GM23338 (cell line): Measurements from ENCODE around the gene C2orf92. TPM values are rescaled to one million over a fixed set of nuclear protein-coding genes. Genes with fewer than 3 reads are reported as not detected.

ENCODE experiments used
- ATAC-seq: fragments of 200-7000 bp; cut with Tn5 transposase; 3 replicates; pipeline ENCODE4 v1.9.1; 2020
- DNase-seq: peaks from one replicate; pipeline ENCODE4 v3.0.0-alpha.2; 2015; ENCODE audit warnings: low spot score
- H2AFZ ChIP-seq: fragments of 200-600 bp; sonication (generic); 2 replicates; pipeline ENCODE4 v1.8.0; 2016; ENCODE audit warnings: antibody characterized with exemption, mild to moderate bottlenecking, moderate library complexity
- H3F3A ChIP-seq: fragments of 200-600 bp; sonication (generic); replicated peaks from 2 replicates; pipeline ENCODE4 v1.8.0; 2017; ENCODE audit warnings: antibody characterized with exemption, mixed run types, low read depth
- H3K27ac ChIP-seq: fragments of 200-600 bp; sonication (generic); 2 replicates; pipeline ENCODE4 v1.6.1; 2016; ENCODE audit warnings: low read depth
- H3K27me3 ChIP-seq: fragments of 200-600 bp; sonication (generic); 2 replicates; pipeline ENCODE4 v1.8.0; 2016; ENCODE audit warnings: mild to moderate bottlenecking, mixed run types, moderate library complexity; ENCODE audit not compliant: insufficient read depth
- H3K36me3 ChIP-seq: fragments of 200-600 bp; sonication (generic); 2 replicates; pipeline ENCODE4 v1.8.0; 2016; ENCODE audit warnings: mild to moderate bottlenecking; ENCODE audit not compliant: insufficient read depth
- H3K4me1 ChIP-seq: fragments of 200-600 bp; sonication (generic); 2 replicates; pipeline ENCODE4 v1.8.0; 2016; ENCODE audit warnings: mild to moderate bottlenecking, moderate library complexity; ENCODE audit not compliant: insufficient read depth
- H3K4me2 ChIP-seq: fragments of 200-600 bp; sonication (generic); 2 replicates; pipeline ENCODE4 v1.7.1; 2017; ENCODE audit warnings: mixed run types
- H3K4me3 ChIP-seq: fragments of 200-600 bp; sonication (generic); 2 replicates; pipeline ENCODE4 v1.6.1; 2016; ENCODE audit warnings: mixed run types
- H3K79me2 ChIP-seq: fragments of 200-600 bp; sonication (generic); replicated peaks from 2 replicates; pipeline ENCODE4 v1.8.0; 2017; ENCODE audit warnings: mild to moderate bottlenecking; ENCODE audit not compliant: insufficient read depth
- H3K9me2 ChIP-seq: fragments of 200-600 bp; sonication (generic); 2 replicates; pipeline ENCODE4 v1.8.0; 2017; ENCODE audit not compliant: insufficient read depth
- H4K20me1 ChIP-seq: fragments of 200-600 bp; sonication (generic); replicated peaks from 2 replicates; pipeline ENCODE4 v1.8.0; 2017; ENCODE audit warnings: mild to moderate bottlenecking; ENCODE audit not compliant: insufficient read depth
- H3K27ac Mint-ChIP-seq: 2 replicates; pipeline ENCODE4 v1.8.0; 2020; ENCODE audit warnings: inconsistent platforms, mild to moderate bottlenecking, moderate library complexity, mixed read lengths
- H3K27me3 Mint-ChIP-seq: 3 replicates; pipeline ENCODE4 v1.8.0; 2022; ENCODE audit warnings: low read depth, mild to moderate bottlenecking, moderate library complexity, mixed read lengths, inconsistent platforms; ENCODE audit not compliant: insufficient read depth, poor library complexity
- H3K36me3 Mint-ChIP-seq: 3 replicates; pipeline ENCODE4 v1.8.0; 2021; ENCODE audit warnings: low read depth, mild to moderate bottlenecking, inconsistent platforms, moderate library complexity, mixed read lengths
- H3K4me1 Mint-ChIP-seq: 3 replicates; pipeline ENCODE4 v1.8.0; 2020; ENCODE audit warnings: mild to moderate bottlenecking, inconsistent platforms, mixed read lengths
- H3K4me3 Mint-ChIP-seq: 3 replicates; pipeline ENCODE4 v1.8.0; 2021; ENCODE audit warnings: moderate library complexity, mild to moderate bottlenecking, inconsistent platforms, mixed read lengths
- H3K9me3 Mint-ChIP-seq: 3 replicates; pipeline ENCODE4 v1.8.0; 2020; ENCODE audit warnings: moderate library complexity, mild to moderate bottlenecking, inconsistent platforms, mixed read lengths
- CREB1 ChIP-seq: fragments of 250-450 bp; sonication (Bioruptor Pico); IDR thresholded peaks from 2 replicates; pipeline ENCODE4 v1.5.0; 2020; ENCODE audit warnings: low read depth, mild to moderate bottlenecking, moderate library complexity
- ETS1 ChIP-seq: IDR thresholded peaks from 2 replicates; pipeline ENCODE4 v1.6.1; 2016; ENCODE audit warnings: antibody characterized with exemption
- EZH2 ChIP-seq: fragments of 200-600 bp; sonication (generic); IDR thresholded peaks from one replicate; pipeline ENCODE4 v1.8.0; 2017; ENCODE audit warnings: antibody characterized with exemption, mild to moderate bottlenecking, low read depth; ENCODE audit not compliant: unreplicated experiment
- EZH2phosphoT487 ChIP-seq: fragments of 200-600 bp; sonication (generic); IDR thresholded peaks from one replicate; pipeline ENCODE4 v1.8.1; 2018; ENCODE audit warnings: antibody characterized with exemption; ENCODE audit not compliant: unreplicated experiment
- JUNB ChIP-seq: IDR thresholded peaks from one replicate; pipeline ENCODE4 v1.6.1; 2016; ENCODE audit warnings: antibody characterized with exemption; ENCODE audit not compliant: unreplicated experiment
- NANOG ChIP-seq: IDR thresholded peaks from 2 replicates; pipeline ENCODE4 v1.6.1; 2016; ENCODE audit warnings: antibody characterized with exemption, borderline replicate concordance
- POLR2AphosphoS5 ChIP-seq: IDR thresholded peaks from 2 replicates; pipeline ENCODE4 v1.6.1; 2016; ENCODE audit warnings: antibody characterized with exemption, low read depth
- STAT1 ChIP-seq: IDR thresholded peaks from one replicate; pipeline ENCODE4 v1.6.1; 2016; ENCODE audit warnings: antibody characterized with exemption; ENCODE audit not compliant: unreplicated experiment
- ZNF114 ChIP-seq: fragments of 250-450 bp; sonication (Bioruptor Pico); IDR thresholded peaks from 2 replicates; pipeline ENCODE4 v1.5.0; 2020; ENCODE audit warnings: mild to moderate bottlenecking, moderate library complexity
- ZNF331 ChIP-seq: fragments of 250-450 bp; sonication (Bioruptor Pico); IDR thresholded peaks from 2 replicates; pipeline ENCODE4 v1.5.0; 2020; ENCODE audit warnings: low read depth, mild to moderate bottlenecking, moderate library complexity
- ZNF462 ChIP-seq: fragments of 250-450 bp; sonication (Bioruptor Pico); IDR thresholded peaks from 2 replicates; pipeline ENCODE4 v1.5.0; 2020; ENCODE audit warnings: mild to moderate bottlenecking, moderate library complexity
- polyA plus RNA-seq: library from polyadenylated mRNA; unstranded; fragments of >200 nt; fragmentation: Nextera tagmentation; extraction: Ambion mirVana; gene quantifications from 2 replicates; pipeline ENCODE4 v1.2.1, GENCODE V29; 2016
- total RNA-seq: library from RNA; depleted of rRNA; stranded (reverse); fragments of >200 nt; shearing (Covaris generic); gene quantifications from 2 replicates; pipeline ENCODE4 v1.2.3, GENCODE V29; 2014
- TF ChIP-seq, protein P1 (sequence below), 2 experiments: fragments of 200-600 bp in 1 of 2; sonication (generic) in 1 of 2; conservative IDR thresholded peaks; 2 replicates each; pipeline versions ENCODE4 v1.5.1 to v1.6.1; 2016 to 2017; ENCODE audit warnings: antibody characterized with exemption in 2 of 2, low read depth in 2 of 2, mild to moderate bottlenecking in 2 of 2, moderate library complexity in 1 of 2
- TF ChIP-seq, protein P2 (sequence below): IDR thresholded peaks from one replicate; pipeline ENCODE4 v1.6.1; 2018; ENCODE audit warnings: antibody characterized with exemption; ENCODE audit not compliant: unreplicated experiment

The C2orf92 gene
- total and polyA plus RNA-seq, 2 experiments from 2014 or later: 1.7 to 2.6 TPM

- Mint-ChIP-seq H3K9me3 (no peaks in the 10 kb centered on the region), H3K27me3 (peaks cover 21% of the 10 kb centered on the region), H3K36me3 (no peaks in the 10 kb centered on the region; the same call in 2 of the 3 replicates), H3K27ac (no peak overlapping the region), H3K4me3 (no peak overlapping the region), H3K4me1 (peaks cover 4% of the 10 kb centered on the region; the same call in 2 of the 3 replicates)
- H3K4me3 ChIP-seq: no peak overlapping the region
- no peaks in the 10 kb centered on the region for H3K36me3 ChIP-seq
- H3K27ac ChIP-seq: no peak overlapping the region
- no peak for ATAC-seq
- no peak for TF ChIP-seq ZNF462 (CRISPR knock-in tag)
- TF ChIP-seq, protein P1, sequence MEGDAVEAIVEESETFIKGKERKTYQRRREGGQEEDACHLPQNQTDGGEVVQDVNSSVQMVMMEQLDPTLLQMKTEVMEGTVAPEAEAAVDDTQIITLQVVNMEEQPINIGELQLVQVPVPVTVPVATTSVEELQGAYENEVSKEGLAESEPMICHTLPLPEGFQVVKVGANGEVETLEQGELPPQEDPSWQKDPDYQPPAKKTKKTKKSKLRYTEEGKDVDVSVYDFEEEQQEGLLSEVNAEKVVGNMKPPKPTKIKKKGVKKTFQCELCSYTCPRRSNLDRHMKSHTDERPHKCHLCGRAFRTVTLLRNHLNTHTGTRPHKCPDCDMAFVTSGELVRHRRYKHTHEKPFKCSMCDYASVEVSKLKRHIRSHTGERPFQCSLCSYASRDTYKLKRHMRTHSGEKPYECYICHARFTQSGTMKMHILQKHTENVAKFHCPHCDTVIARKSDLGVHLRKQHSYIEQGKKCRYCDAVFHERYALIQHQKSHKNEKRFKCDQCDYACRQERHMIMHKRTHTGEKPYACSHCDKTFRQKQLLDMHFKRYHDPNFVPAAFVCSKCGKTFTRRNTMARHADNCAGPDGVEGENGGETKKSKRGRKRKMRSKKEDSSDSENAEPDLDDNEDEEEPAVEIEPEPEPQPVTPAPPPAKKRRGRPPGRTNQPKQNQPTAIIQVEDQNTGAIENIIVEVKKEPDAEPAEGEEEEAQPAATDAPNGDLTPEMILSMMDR (conservative IDR thresholded peaks at IDR 0.05; ENCODE audit: low read depth in 2 of 2): no peak
- no peak for TF ChIP-seq EZH2
- TF ChIP-seq, protein P2, sequence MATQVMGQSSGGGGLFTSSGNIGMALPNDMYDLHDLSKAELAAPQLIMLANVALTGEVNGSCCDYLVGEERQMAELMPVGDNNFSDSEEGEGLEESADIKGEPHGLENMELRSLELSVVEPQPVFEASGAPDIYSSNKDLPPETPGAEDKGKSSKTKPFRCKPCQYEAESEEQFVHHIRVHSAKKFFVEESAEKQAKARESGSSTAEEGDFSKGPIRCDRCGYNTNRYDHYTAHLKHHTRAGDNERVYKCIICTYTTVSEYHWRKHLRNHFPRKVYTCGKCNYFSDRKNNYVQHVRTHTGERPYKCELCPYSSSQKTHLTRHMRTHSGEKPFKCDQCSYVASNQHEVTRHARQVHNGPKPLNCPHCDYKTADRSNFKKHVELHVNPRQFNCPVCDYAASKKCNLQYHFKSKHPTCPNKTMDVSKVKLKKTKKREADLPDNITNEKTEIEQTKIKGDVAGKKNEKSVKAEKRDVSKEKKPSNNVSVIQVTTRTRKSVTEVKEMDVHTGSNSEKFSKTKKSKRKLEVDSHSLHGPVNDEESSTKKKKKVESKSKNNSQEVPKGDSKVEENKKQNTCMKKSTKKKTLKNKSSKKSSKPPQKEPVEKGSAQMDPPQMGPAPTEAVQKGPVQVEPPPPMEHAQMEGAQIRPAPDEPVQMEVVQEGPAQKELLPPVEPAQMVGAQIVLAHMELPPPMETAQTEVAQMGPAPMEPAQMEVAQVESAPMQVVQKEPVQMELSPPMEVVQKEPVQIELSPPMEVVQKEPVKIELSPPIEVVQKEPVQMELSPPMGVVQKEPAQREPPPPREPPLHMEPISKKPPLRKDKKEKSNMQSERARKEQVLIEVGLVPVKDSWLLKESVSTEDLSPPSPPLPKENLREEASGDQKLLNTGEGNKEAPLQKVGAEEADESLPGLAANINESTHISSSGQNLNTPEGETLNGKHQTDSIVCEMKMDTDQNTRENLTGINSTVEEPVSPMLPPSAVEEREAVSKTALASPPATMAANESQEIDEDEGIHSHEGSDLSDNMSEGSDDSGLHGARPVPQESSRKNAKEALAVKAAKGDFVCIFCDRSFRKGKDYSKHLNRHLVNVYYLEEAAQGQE: no peak
- no peak for TF ChIP-seq CREB1 (CRISPR knock-in tag)
- no peak for TF ChIP-seq NANOG
- TF ChIP-seq ETS1: no peak
- TF ChIP-seq ZNF114: no peak
- TF ChIP-seq JUNB: no peak
- TF ChIP-seq POLR2AphosphoS5: no peak
- TF ChIP-seq STAT1: no peak
- no peak for TF ChIP-seq EZH2phosphoT487
- TF ChIP-seq ZNF331: no peak
- 0 out of 2 replicates have a peak, but pooled peaks cover 4% of the 10 kb centered on the region for H3K9me2 ChIP-seq
- H4K20me1 ChIP-seq: no peaks in the 10 kb centered on the region
- no peaks in the 10 kb centered on the region for H3K27me3 ChIP-seq
- no peaks in the 10 kb centered on the region for H3K4me1 ChIP-seq
- no peak overlapping the region for H3K4me2 ChIP-seq
- no peaks in the 10 kb centered on the region for H3K79me2 ChIP-seq
- H3F3A ChIP-seq: no peaks in the 10 kb centered on the region
- DNase-seq: no peak
- no peak overlapping the region for H2AFZ ChIP-seq
These were observed 69.7 kb downstream of the C2orf92 start for GRCh38 chr2:97739020-97739892.
